Prostate gland (tissue), 2 donors: Measurements from ENCODE around the gene LRRC4C. TPM values are rescaled to one million over a fixed set of nuclear protein-coding genes. Genes with fewer than 3 reads are reported as not detected.

Source experiments
- DNase-seq: peaks from one replicate; pipeline ENCODE4 v3.0.0-alpha.2; 2019; ENCODE audit warnings: low spot score
- H3K27ac ChIP-seq, 2 donors: fragments of 200-600 bp; sonication (generic); 2 replicates each; pipeline ENCODE4 v1.5.1; 2017 to 2019
- H3K27me3 ChIP-seq: fragments of 200-600 bp; sonication (generic); replicated peaks from 2 replicates; pipeline ENCODE4 v1.5.1; 2019; ENCODE audit not compliant: insufficient read depth
- H3K36me3 ChIP-seq, 2 donors: fragments of 200-600 bp; sonication (generic); 1 replicate in 1 of 2; 2 replicates in 1 of 2; pipeline versions ENCODE4 v1.5.1 to v1.8.1; 2017 to 2019
- H3K4me1 ChIP-seq: fragments of 200-600 bp; sonication (generic); replicated peaks from 2 replicates; pipeline ENCODE4 v1.5.1; 2019
- H3K4me3 ChIP-seq, 2 donors: fragments of 200-600 bp; sonication (generic); 2 replicates each; pipeline ENCODE4 v1.5.1; 2017 to 2019
- H3K9me3 ChIP-seq: fragments of 200-600 bp; sonication (generic); 2 replicates; pipeline ENCODE4 v1.5.1; 2017
- POLR2A ChIP-seq: fragments of 450-650 bp; IDR thresholded peaks from one replicate; pipeline ENCODE4 v1.6.1; 2016; ENCODE audit warnings: antibody characterized with exemption, mild to moderate bottlenecking
- POLR2AphosphoS5 ChIP-seq: sonication (generic); formaldehyde crosslinking; IDR thresholded peaks from one replicate; pipeline ENCODE4 v1.6.1; 2017; ENCODE audit warnings: antibody characterized with exemption
- WGBS: methylation state at CpG from one replicate; pipeline ENCODE4 v1.1.5; 2018; 5-methylcytosine and 5-hydroxymethylcytosine counted together
- intact Hi-C: fragments of 100-400 bp; cut with DNase I; formaldehyde crosslinking; loops from one replicate; pipeline ENCODE4 v1.14.2; 2022
- total RNA-seq, 2 donors: library from RNA; depleted of rRNA; stranded (reverse); fragments of >200 nt; gene quantifications; one replicate each; pipeline ENCODE4 v1.1.0, GENCODE V29; 2016
- TF ChIP-seq, protein P1 (sequence below), 4 experiments: fragments of 200-600 bp in 2 of 4; fragments of 450-650 bp in 2 of 4; sonication (generic) in 2 of 4; IDR thresholded peaks; 1 replicate in 3 of 4; 2 replicates in 1 of 4; pipeline ENCODE4 v1.5.1; 2016 to 2019; ENCODE audit warnings: antibody characterized with exemption in 4 of 4, mild to moderate bottlenecking in 2 of 4, moderate library complexity in 2 of 4

Gene LRRC4C
- total RNA-seq, 2 donors from 2014 or later: 0.28 TPM; not detected in 1

DNA sequence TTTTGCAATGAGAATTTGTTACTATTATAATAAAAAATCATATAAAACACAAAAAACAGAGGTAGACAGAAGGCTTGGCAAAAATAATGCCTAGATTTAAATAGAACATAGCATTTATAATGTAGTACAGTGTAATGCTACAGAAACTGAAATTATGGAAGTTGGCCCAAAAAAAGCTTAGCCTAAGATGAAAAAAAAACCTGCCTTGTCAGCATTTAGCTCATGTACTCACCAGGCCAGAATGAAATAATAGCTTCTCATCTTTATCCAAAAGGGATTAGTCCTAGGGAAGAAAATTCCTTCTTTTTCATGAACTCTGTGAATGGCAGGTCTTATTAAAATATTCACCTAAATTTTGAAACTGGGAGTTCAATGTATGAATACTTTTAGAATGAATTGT, 951.1 kb downstream of the LRRC4C start:
- intact Hi-C loops: no loop called here
- Histone ChIP-seq H3K4me1 (no peaks in the 10 kb centered on the region), H3K36me3 (no peaks in the 10 kb centered on the region), H3K27ac (no peak overlapping the region), H3K27me3 (no peaks in the 10 kb centered on the region), H3K9me3 (no peaks in the 10 kb centered on the region), H3K4me3 (no peak overlapping the region)
- DNase-seq: no peak
- TF ChIP-seq, protein P1, sequence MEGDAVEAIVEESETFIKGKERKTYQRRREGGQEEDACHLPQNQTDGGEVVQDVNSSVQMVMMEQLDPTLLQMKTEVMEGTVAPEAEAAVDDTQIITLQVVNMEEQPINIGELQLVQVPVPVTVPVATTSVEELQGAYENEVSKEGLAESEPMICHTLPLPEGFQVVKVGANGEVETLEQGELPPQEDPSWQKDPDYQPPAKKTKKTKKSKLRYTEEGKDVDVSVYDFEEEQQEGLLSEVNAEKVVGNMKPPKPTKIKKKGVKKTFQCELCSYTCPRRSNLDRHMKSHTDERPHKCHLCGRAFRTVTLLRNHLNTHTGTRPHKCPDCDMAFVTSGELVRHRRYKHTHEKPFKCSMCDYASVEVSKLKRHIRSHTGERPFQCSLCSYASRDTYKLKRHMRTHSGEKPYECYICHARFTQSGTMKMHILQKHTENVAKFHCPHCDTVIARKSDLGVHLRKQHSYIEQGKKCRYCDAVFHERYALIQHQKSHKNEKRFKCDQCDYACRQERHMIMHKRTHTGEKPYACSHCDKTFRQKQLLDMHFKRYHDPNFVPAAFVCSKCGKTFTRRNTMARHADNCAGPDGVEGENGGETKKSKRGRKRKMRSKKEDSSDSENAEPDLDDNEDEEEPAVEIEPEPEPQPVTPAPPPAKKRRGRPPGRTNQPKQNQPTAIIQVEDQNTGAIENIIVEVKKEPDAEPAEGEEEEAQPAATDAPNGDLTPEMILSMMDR (IDR thresholded peaks at IDR 0.05): no peak
- no peak for TF ChIP-seq POLR2A
- no peak for TF ChIP-seq POLR2AphosphoS5

DNA sequence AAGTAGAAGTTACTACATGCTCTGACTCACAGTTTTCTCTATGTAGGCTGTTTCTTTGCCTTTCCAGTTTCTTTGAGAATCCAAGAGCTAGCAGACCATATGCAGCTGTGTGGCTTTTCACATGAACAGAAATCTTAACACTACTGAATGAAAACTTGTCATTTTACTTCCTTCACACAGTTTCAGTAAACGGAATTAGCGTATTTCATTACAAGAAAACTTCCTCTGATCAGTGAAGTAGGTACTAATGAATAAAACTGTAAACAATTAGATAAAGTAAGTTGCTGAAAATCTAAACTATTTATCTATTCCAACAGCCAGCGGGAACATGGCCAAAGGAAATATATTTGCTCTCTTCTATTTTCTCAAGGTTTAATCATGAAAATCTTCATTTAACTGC, 953.2 kb downstream of the LRRC4C start:
- intact Hi-C loops: no loop called here
- no peak overlapping the region for H3K27ac ChIP-seq
- no peaks in the 10 kb centered on the region for H3K9me3 ChIP-seq
- H3K36me3 ChIP-seq: no peaks in the 10 kb centered on the region
- TF ChIP-seq, protein P1 (IDR thresholded peaks at IDR 0.05): no peak
- no peak for TF ChIP-seq POLR2AphosphoS5
- 63% methylated on average over 3 of the region's 3 CpGs for WGBS
- no peaks in the 10 kb centered on the region for H3K4me1 ChIP-seq
- H3K27me3 ChIP-seq: no peaks in the 10 kb centered on the region
- H3K4me3 ChIP-seq: no peak overlapping the region
- DNase-seq: no peak

DNA sequence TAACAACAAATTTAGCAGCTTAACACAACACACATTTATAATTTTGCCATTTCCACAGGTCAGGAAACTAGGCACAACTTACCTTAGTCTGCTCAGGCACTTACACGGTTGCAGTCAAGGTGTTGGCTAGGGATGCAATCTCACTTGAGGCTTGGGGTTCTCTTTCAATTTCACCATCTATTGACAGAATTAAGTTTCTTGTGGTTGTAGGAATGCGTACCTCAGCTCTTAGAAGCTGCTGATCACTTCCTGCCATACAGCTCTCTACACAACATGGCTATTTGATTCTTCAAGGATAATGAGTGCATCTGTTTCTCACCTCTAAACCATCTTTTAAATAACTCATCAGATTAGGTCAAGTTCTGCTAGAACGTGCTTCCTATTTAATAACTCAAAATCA, 968.1 kb downstream of the LRRC4C start:
- 83% methylated on average over 3 of the region's 3 CpGs for WGBS
- H3K9me3 ChIP-seq: no peaks in the 10 kb centered on the region
- no peak for DNase-seq
- H3K27me3 ChIP-seq: no peaks in the 10 kb centered on the region
- intact Hi-C loops: no loop called here
- H3K36me3 ChIP-seq: no peaks in the 10 kb centered on the region
- TF ChIP-seq POLR2AphosphoS5 (no peak), POLR2A (no peak)
- TF ChIP-seq, protein P1 (IDR thresholded peaks at IDR 0.05): no peak
- no peaks in the 10 kb centered on the region for H3K4me1 ChIP-seq
- no peak overlapping the region for H3K4me3 ChIP-seq
- no peak overlapping the region for H3K27ac ChIP-seq

DNA sequence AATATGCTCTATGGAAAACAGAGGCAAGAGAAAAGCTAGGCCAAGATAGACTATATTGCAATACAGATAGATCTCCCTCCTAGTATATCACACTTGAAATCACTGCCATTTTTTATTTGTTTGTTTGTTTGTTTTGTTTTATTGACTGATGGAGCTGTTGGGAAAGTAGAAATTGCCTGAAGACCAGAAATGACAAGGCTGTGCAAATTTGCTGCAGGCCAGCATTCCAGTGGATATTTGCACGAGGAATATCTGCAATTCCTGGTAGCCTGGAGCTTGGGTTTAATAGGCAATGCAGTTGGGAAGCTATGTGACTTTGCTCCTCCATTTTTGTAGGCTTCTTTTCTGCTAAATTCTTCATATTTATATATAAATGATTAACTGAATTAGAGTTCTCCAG, 991.7 kb downstream of the LRRC4C start:
- no peak overlapping the region for H3K4me3 ChIP-seq
- H3K4me1 ChIP-seq: no peaks in the 10 kb centered on the region
- 40% methylated on average over 1 of the region's 1 CpG for WGBS
- no peaks in the 10 kb centered on the region for H3K27me3 ChIP-seq
- intact Hi-C loops: no loop called here
- H3K9me3 ChIP-seq: no peaks in the 10 kb centered on the region
- H3K27ac ChIP-seq: no peak overlapping the region
- no peaks in the 10 kb centered on the region for H3K36me3 ChIP-seq
- no peak for DNase-seq
- TF ChIP-seq POLR2AphosphoS5 (no peak), POLR2A (no peak)
- TF ChIP-seq, protein P1 (IDR thresholded peaks at IDR 0.05): no peak

DNA sequence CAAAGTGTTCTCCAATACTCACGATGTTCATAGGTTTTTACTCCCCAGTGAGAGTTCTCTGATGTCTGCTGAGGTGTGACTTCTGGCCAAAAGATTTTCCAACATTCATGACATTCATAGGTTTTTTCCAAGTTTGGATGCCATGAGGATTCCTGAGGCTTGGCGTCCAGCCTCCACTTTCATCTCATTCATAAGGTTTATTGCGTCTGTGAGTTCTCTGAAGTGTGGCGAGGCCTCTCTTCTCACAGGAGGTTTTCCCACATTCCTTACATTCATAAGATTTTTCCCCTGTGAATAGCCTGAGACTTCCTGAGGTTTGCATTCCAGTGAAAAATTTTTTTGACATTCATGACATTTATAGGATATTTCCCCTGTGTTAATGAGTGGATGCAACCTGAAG, 1014.1 kb downstream of the LRRC4C start:
- Histone ChIP-seq H3K27me3 (no peaks in the 10 kb centered on the region), H3K4me1 (no peaks in the 10 kb centered on the region), H3K36me3 (no peaks in the 10 kb centered on the region), H3K4me3 (no peak overlapping the region), H3K27ac (no peak overlapping the region), H3K9me3 (no peaks in the 10 kb centered on the region)
- DNase-seq: no peak
- intact Hi-C loops: no loop called here
- TF ChIP-seq POLR2AphosphoS5 (no peak), POLR2A (no peak)
- TF ChIP-seq, protein P1 (IDR thresholded peaks at IDR 0.05): no peak
- WGBS: 63% methylated on average over 4 of the region's 4 CpGs
